GM18868 (cell line): Measurements from ENCODE around the gene SCN7A.
"Not testable (repeated sequence)": the region's sequence is repeated elsewhere in the genome, so short reads cannot be mapped to it uniquely, and the experiment has no call there.

Source experiments
- ATAC-seq: cut with Tn5 transposase; IDR thresholded peaks from one replicate; pipeline ENCODE4 v1.9.1; 2021; ENCODE audit warnings: mild to moderate bottlenecking, moderate library complexity; ENCODE audit not compliant: unreplicated experiment

SCN7A gene

DNA sequence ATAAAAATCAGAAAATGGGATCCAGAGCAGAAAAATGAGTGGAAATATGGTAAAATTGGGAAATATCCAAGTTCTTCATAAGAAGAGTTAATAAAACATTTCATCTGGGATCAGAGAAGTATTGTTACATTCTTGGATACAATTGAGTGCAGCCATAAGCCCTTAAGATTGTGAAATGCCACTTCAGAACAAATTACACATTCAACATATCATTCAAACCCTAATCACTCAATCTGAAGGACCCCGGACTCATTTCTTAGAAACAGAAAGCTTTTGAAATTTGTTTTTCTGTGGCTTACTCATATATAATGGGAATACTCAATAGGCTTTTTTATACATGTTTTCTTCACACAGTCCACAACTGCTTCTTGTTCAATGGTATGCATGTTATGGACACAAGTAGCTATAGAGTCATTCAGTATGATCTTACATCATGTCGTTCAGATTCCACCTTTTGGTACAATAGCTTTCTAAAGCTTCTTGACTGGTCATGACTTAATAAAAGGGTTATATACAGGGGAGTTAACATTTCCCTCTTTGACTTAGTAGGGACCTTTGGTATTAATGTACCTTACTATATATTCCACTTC, 39.9 kb downstream of the SCN7A start:
- ATAC-seq: no peak

DNA sequence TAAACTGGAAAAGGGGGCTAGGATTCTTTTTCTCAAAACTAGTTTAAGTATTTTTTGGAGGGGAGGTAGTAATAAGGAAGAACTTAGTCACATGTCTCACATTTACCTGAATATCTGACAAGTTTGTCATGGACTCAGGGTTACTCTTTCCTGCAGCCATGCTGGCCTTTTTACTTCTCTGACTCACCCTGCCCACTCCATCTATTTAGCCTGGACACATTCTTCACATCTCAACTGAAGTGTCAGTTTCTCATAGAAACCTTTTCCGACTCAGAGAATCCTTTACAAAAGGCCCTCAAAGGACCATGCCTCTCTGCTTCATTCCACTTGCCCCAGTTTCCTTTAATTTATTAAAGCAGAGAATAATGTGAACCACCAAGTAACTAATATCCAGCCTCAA, 42.6 kb downstream of the SCN7A start:
- ATAC-seq: no peak

DNA sequence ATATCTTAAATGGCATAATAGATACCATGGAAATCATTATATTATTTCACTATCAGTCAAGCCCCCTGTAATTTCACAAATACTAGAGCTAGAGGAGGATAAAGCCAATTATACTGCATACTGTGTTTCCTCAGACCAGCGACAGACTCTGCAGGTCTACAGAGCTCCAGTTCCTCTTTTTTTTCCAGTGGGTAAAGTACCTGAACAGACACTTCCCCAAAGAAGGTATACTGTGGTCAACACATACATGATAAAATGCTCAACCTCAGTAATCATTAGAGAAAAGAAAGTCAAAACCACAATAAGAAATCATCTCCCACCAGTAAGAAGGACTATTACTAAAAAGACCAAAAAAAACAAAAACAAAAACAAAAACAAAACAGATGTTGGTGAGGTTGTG, 44.6 kb downstream of the SCN7A start:
- ATAC-seq: peak; percentile 95

GRCh38 chr2:166448106-166448505, 45.9 kb downstream of the SCN7A start:
- ATAC-seq: no peak

DNA sequence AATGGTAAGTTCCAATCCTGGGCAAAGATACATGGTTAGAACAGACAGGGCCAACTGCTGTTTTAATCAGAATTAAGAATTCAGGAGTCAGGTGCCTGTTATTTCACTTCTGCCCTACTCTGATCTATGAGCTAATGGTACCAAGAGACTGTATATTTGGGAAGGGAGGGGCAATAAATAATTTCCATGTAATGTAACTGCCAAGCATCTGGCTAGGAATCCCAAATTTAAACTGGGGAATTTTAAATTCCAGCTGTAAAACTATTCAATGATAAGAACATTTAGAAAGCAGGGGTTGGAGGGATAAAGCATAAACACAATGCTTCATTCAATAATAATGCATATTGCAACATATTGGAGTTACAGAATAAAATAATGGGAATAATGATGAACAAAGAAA, 49.7 kb downstream of the SCN7A start:
- ATAC-seq: no peak

DNA sequence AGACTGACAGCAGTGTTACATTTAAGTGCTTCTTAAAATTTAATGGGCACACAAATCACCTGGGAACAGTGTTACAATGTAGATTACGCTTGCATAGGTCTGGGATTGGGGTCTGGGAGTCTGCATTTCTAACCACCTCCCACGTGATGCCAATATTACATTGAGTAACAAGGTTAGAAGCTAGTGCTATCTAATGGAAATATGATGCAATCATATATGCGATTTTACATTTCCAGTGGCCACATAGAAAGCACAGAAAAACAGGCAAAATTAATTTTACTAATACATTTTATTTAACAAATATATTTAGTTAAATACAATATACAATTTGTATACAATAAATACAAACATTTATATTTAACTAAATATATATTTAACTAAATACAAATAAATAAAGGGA, 53.7 kb downstream of the SCN7A start:
- no peak for ATAC-seq

GRCh38 chr2:166439078-166439477, 55.0 kb downstream of the SCN7A start:
- no peak for ATAC-seq

DNA sequence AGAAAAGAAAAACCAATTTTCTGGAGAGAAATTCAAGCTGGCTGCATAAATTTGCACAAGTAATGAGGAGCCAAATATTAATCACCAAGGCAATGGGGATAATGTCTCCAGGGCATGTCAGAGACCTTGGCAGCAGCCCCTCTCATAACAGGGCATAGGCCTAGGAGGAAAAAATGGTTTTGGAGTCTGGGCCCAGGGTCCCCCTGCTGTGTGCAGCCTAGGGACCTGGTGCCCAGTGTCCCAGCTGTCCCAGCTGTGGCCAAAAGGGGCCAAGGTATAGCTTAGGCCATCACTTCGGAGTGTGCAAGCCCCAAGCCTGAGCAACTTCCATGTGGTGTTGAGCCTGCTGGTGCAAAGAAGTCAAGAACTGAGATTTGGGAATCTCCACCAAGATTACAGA, 57.1 kb downstream of the SCN7A start:
- ATAC-seq: no peak

GRCh38 chr2:166436189-166436588, 57.9 kb downstream of the SCN7A start:
- no peak for ATAC-seq

- no peak for ATAC-seq
Observed at GRCh38 chr2:166434491-166434890, 59.6 kb downstream of the SCN7A start.

DNA sequence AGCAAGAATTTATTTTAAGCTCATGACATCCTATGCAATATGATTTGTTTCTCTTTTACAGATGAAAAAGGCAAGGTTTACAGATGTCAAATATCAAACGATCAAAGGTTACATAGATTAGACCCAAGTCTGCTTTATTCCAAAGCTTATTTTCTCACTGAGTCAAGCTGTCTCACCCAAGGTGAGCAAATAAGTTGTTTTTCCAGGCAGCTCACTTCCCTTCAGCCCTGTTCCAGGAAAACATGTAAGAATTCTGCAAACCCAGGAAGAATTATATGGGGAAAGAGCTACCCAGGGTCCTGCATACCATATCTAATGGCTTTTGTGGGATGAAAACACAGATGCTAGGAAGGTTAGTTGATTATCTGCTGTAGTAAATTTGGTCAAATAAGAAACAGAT, 60.6 kb downstream of the SCN7A start:
- no peak for ATAC-seq

- no peak for ATAC-seq
Observed at GRCh38 chr2:166432331-166432730, 61.7 kb downstream of the SCN7A start.

DNA sequence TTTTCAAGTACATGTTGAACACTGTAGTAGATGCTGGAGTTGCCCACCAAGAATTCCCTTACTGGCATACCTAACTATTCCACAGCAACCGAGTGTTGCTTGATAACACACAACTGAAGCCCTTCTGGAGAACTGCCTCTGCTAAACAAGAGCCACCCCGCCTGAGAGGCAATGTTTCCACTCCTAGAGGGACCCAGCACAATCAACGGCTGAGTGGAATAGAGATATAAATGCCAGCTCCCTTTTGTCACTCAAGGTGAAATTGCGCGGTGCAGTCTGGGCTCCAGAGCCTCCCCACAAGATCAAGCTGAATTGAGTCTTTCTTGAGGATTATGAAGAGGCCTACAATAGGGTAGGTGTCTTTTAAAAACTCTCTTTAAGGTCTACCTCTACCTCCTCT, 69.2 kb downstream of the SCN7A start:
- ATAC-seq: no peak

GRCh38 chr2:166419616-166419934, 74.5 kb downstream of the SCN7A start:
- no peak for ATAC-seq

- no peak for ATAC-seq
Observed at GRCh38 chr2:166418853-166419615, 75.0 kb downstream of the SCN7A start.

DNA sequence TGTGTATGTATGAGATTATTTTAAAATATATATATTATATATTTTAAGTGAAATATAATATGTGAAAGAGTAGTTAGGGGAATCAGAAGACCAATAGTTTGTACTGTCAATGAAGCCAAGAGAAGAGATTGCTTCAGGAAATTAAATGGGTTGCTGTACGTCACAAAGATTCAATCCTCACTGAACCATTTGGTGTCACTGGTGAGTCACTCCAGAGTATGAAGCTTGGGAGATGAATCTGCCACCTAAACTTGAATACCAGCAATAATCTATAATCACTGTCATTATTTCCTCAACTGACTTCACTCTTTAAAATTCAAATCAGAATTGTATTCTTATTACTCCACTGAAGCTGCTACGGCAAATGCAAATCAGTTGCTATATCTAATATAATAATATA, 76.4 kb downstream of the SCN7A start:
- ATAC-seq: peak; percentile 67

DNA sequence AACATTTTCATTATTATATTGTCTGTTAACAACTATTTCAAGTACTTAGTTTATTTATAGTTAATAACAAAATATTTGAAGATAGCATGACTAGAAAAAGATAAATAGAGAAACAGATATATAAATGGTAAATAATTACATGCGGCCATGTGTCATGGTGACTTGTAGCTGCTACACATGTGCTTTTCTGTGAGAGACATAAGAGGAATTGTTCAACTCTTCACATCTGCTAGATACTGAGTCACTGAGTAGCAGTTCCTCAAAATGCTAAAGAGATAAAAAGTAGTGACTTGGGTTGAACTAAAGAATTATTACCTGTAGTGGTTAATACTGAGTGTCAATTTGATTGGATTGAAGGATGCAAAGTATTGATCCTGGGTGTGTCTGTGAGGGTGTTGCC, 80.8 kb downstream of the SCN7A start:
- no peak for ATAC-seq

DNA sequence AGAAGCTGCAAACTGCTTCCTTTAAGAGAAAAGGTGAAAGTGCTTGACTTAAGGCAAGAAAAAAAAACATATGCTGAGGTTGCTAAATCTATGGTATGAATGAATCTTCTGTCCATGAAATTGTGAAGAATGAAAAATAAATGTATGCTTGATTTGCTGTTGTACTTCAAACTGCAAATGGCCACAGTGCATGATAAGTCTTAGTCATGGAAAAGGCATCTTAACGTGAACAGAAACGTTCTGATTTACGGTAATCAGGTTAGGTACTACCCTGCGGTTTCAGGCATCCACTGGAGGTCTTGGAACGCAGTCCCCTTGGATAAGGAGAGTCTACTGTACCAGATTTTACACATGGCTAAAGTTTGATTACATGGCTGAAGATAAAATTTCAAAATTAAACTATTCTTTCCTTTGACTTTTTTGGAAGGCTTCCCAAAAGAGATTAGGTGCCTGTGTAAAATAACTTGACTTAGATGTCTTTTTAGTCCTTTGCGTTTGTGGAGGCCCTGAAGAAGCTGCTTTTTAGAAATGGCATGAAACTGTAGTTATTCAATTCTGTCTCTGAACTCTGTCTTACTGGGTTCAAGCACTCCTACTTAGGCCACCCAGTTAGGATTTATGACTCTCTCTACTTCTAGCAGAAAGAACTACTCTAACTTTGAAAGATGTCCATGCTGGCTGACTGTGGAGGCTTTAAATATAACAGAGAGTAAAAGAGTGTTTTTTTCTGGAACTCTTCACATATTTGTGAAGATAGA, 82.4 kb downstream of the SCN7A start:
- no peak for ATAC-seq

GRCh38 chr2:166410828-166411472, 83.1 kb downstream of the SCN7A start:
- no peak for ATAC-seq

GRCh38 chr2:166407746-166408145, 86.3 kb downstream of the SCN7A start:
- not testable (repeated sequence) for ATAC-seq

DNA sequence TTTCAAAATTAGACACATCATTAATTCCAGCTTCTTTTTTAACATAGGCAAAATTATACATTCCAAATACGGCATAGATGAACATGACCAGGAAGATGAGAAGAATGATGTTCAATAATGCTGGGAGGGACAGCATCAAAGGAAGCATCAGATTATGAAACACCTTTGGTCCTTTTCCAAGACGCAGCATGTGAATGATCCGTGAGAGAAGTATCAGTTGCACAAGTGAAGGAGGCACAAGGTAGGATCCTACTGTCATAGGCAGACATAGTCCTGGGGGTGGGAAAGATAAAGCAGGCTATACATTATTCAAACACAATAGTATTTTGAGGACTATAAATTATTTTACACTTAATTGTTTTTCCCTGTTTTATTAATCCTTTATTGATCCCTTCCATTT, 87.7 kb downstream of the SCN7A start:
- ATAC-seq: no peak

DNA sequence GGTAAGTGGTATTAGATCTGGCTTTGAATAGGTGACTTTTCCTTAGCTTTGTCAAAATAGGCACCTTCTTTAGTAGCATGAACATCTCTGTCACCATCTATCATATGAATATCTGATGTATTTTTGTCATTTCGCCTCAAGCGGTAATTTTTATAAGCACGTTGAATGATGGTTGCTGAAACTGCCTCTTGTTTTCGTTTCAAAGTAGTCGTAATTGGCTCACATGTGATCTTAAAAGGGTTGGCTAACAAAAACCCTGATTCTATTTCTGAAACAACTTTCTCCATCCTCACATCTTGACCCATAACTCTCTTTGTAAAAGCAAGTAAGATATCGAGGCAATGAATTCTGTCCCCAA, 88.5 kb downstream of the SCN7A start:
- ATAC-seq: no peak
